SK-N-MC (cell line): ENCODE results near the gene TPSB2.

Source experiments
- EZH2 ChIP-seq: fragments of 200-600 bp; sonication (generic); IDR thresholded peaks from one replicate; pipeline ENCODE4 v1.6.1; 2017; ENCODE audit warnings: antibody characterized with exemption
- POLR2AphosphoS5 ChIP-seq: IDR thresholded peaks from 2 replicates; pipeline ENCODE4 v1.6.1; 2012; ENCODE audit warnings: mild to moderate bottlenecking, low read depth, low read length, borderline replicate concordance

GRCh38 chr16:1218930-1219611 is 10.9 kb downstream of the TPSB2 start:
- no peak for TF ChIP-seq EZH2
- TF ChIP-seq POLR2AphosphoS5: no peak
